SK-N-SH (cell line): ENCODE measurements around the gene TRIM47. TPM values are rescaled to one million over a fixed set of nuclear protein-coding genes. Genes with fewer than 3 reads are reported as not detected.

Source experiments
- CTCF ChIA-PET: fragments of 300-600, 350-600 bp; formaldehyde crosslinking; extraction: SDS; loops from one replicate; lab custom pipeline; 2021; lab: Yijun Ruan, JAX
- POLR2A ChIA-PET: fragments of 350-600 bp; sonication (Branson Sonifier 250); formaldehyde crosslinking; extraction: SDS; loops from one replicate; lab custom pipeline; 2020; ENCODE audit warnings: antibody characterized with exemption, inconsistent platforms; lab: Yijun Ruan, JAX
- DNase-seq: peaks from one replicate; pipeline ENCODE4 v3.0.0; 2012
- H2AFZ ChIP-seq: fragments of 200-600 bp; sonication (generic); 2 replicates; pipeline ENCODE4 v1.8.1; 2016; ENCODE audit warnings: antibody characterized with exemption, mild to moderate bottlenecking, low read depth
- H3F3A ChIP-seq: fragments of 200-600 bp; sonication (generic); replicated peaks from 2 replicates; pipeline ENCODE3; 2016; ENCODE audit warnings: antibody characterized with exemption, mild to moderate bottlenecking; ENCODE audit not compliant: insufficient read depth
- H3K27ac ChIP-seq, 2 experiments: fragments of 200-500 bp in 1 of 2; fragments of 200-600 bp in 1 of 2; sonication (Bioruptor generic) in 1 of 2; sonication (generic), shearing (Covaris generic) in 1 of 2; 2 replicates each; pipeline versions ENCODE4 v1.5.1 to v1.6.1; 2014 to 2016; ENCODE audit warnings: low read depth in 2 of 2, inconsistent platforms in 1 of 2, low read length in 1 of 2, mild to moderate bottlenecking in 1 of 2, mixed read lengths in 1 of 2
- H3K27me3 ChIP-seq: fragments of 200-600 bp; sonication (generic), shearing (Covaris generic); 2 replicates; pipeline ENCODE4 v1.6.1; 2016; ENCODE audit warnings: mixed run types; ENCODE audit not compliant: insufficient read depth
- H3K36me3 ChIP-seq, 2 experiments: fragments of 200-500 bp in 1 of 2; fragments of 200-600 bp in 1 of 2; sonication (Bioruptor generic) in 1 of 2; sonication (generic) in 1 of 2; replicated peaks in 1 of 2; 2 replicates each; pipeline versions ENCODE3 to v1.5.1; 2014 to 2016; ENCODE audit warnings: low read length in 1 of 2, mild to moderate bottlenecking in 1 of 2; ENCODE audit not compliant: insufficient read depth in 2 of 2, control insufficient read depth in 1 of 2
- H3K4me1 ChIP-seq, 2 experiments: fragments of 200-500 bp in 1 of 2; fragments of 200-600 bp in 1 of 2; sonication (Bioruptor generic) in 1 of 2; sonication (generic), shearing (Covaris generic) in 1 of 2; 2 replicates each; pipeline versions ENCODE4 v1.5.1 to v1.6.1; 2014 to 2016; ENCODE audit warnings: low read depth in 1 of 2, low read length in 1 of 2, mixed run types in 1 of 2; ENCODE audit not compliant: insufficient read depth in 2 of 2, control insufficient read depth in 1 of 2
- H3K4me2 ChIP-seq: fragments of 200-600 bp; sonication (generic), shearing (Covaris generic); 2 replicates; pipeline ENCODE4 v1.6.1; 2017; ENCODE audit warnings: mixed run types
- H3K4me3 ChIP-seq, 2 experiments: fragments of 200-500 bp in 1 of 2; fragments of 200-600 bp in 1 of 2; sonication (Bioruptor generic) in 1 of 2; sonication (generic), shearing (Covaris generic) in 1 of 2; 2 replicates each; pipeline versions ENCODE4 v1.5.1 to v1.8.1; 2014 to 2016; ENCODE audit warnings: low read depth in 2 of 2, inconsistent platforms in 1 of 2, low read length in 1 of 2, mild to moderate bottlenecking in 1 of 2, mixed read lengths in 1 of 2, moderate library complexity in 1 of 2
- H3K79me2 ChIP-seq: fragments of 200-600 bp; sonication (generic); 2 replicates; pipeline ENCODE4 v1.8.1; 2017; ENCODE audit warnings: mild to moderate bottlenecking; ENCODE audit not compliant: insufficient read depth
- H3K9ac ChIP-seq: fragments of 200-600 bp; sonication (generic); 2 replicates; pipeline ENCODE4 v1.6.1; 2017; ENCODE audit warnings: mixed run types
- H3K9me2 ChIP-seq: fragments of 200-600 bp; sonication (generic); 2 replicates; pipeline ENCODE4 v1.6.1; 2017; ENCODE audit warnings: mixed run types
- H3K9me3 ChIP-seq: fragments of 200-600 bp; sonication (generic); 2 replicates; pipeline ENCODE4 v1.6.1; 2017; ENCODE audit warnings: mixed run types, mild to moderate bottlenecking, moderate library complexity
- H4K20me1 ChIP-seq: fragments of 200-600 bp; sonication (generic); 2 replicates; pipeline ENCODE4 v1.6.1; 2017; ENCODE audit warnings: mild to moderate bottlenecking, mixed run types; ENCODE audit not compliant: insufficient read depth
- CHD2 ChIP-seq: fragments of 150-350 bp; IDR thresholded peaks from 2 replicates; pipeline ENCODE4 v1.6.1; 2018; ENCODE audit warnings: low read length; ENCODE audit not compliant: partially characterized antibody
- ELF1 ChIP-seq: IDR thresholded peaks from 2 replicates; pipeline ENCODE4 v1.4.0; 2012
- EP300 ChIP-seq, 2 experiments: IDR thresholded peaks; 2 replicates each; pipeline versions ENCODE4 v1.4.0 to v1.6.1; 2012; ENCODE audit warnings: borderline replicate concordance in 1 of 2, low read depth in 1 of 2, low read length in 1 of 2
- EZH2phosphoT487 ChIP-seq: fragments of 200-600 bp; sonication (generic); IDR thresholded peaks from 2 replicates; pipeline ENCODE4 v1.6.1; 2017; ENCODE audit warnings: low read depth, mixed run types, mild to moderate bottlenecking, antibody characterized with exemption, moderate library complexity, borderline replicate concordance
- FOXM1 ChIP-seq: IDR thresholded peaks from 2 replicates; pipeline ENCODE4 v1.4.0; 2012; ENCODE audit warnings: low read depth, mild to moderate bottlenecking
- IRF3 ChIP-seq: fragments of 150-350 bp; IDR thresholded peaks from 2 replicates; pipeline ENCODE4 v1.6.1; 2016; ENCODE audit warnings: mild to moderate bottlenecking, low read depth, low read length
- JUND ChIP-seq: IDR thresholded peaks from 2 replicates; pipeline ENCODE4 v1.4.0; 2012
- MAX ChIP-seq: IDR thresholded peaks from 2 replicates; pipeline ENCODE4 v1.4.0; 2012; ENCODE audit warnings: low read depth
- MEF2A ChIP-seq: IDR thresholded peaks from 2 replicates; pipeline ENCODE4 v1.4.0; 2012; ENCODE audit warnings: low read depth, borderline replicate concordance
- MXI1 ChIP-seq: IDR thresholded peaks from 2 replicates; pipeline ENCODE4 v1.6.1; 2012; ENCODE audit warnings: mild to moderate bottlenecking, low read depth, low read length, improper control_type of control experiment
- NFIC ChIP-seq: IDR thresholded peaks from 2 replicates; pipeline ENCODE4 v1.4.0; 2012; ENCODE audit warnings: borderline replicate concordance
- NRF1 ChIP-seq: IDR thresholded peaks from 2 replicates; pipeline ENCODE4 v1.6.1; 2012; ENCODE audit warnings: low read depth, mild to moderate bottlenecking, low read length
- PBX3 ChIP-seq: IDR thresholded peaks from 2 replicates; pipeline ENCODE4; 2012
- POLR2AphosphoS5 ChIP-seq: IDR thresholded peaks from 2 replicates; pipeline ENCODE4 v1.6.1; 2012; ENCODE audit warnings: low read depth, low read length
- RAD21 ChIP-seq: IDR thresholded peaks from 2 replicates; pipeline ENCODE4 v1.6.1; 2012; ENCODE audit warnings: mild to moderate bottlenecking, low read length
- REST ChIP-seq: IDR thresholded peaks from 2 replicates; pipeline ENCODE4 v1.6.1; 2012; ENCODE audit warnings: mild to moderate bottlenecking, low read depth, low read length, moderate library complexity
- SMC3 ChIP-seq: IDR thresholded peaks from 2 replicates; pipeline ENCODE4 v1.6.1; 2012; ENCODE audit warnings: low read depth, low read length, improper control_type of control experiment
- TAF1 ChIP-seq: IDR thresholded peaks from 2 replicates; pipeline ENCODE4 v1.6.1; 2012; ENCODE audit warnings: low read depth, mild to moderate bottlenecking, low read length, moderate library complexity, borderline replicate concordance
- TCF12 ChIP-seq: IDR thresholded peaks from 2 replicates; pipeline ENCODE4 v1.4.0; 2012
- TEAD4 ChIP-seq: IDR thresholded peaks from 2 replicates; pipeline ENCODE4 v1.4.0; 2012; ENCODE audit warnings: mild to moderate bottlenecking, borderline replicate concordance; ENCODE audit not compliant: insufficient read depth
- USF2 ChIP-seq: fragments of 150-350 bp; IDR thresholded peaks from 2 replicates; pipeline ENCODE4 v1.6.1; 2017; ENCODE audit warnings: antibody characterized with exemption, low read length, low read depth, borderline replicate concordance
- ZBTB33 ChIP-seq: IDR thresholded peaks from 2 replicates; pipeline ENCODE4 v1.4.0; 2012; ENCODE audit warnings: low read depth, borderline replicate concordance
- WGBS: methylation state at CpG from one replicate; pipeline ENCODE4 v1.1.6; 2017; ENCODE audit warnings: low lambda C conversion rate; 5-methylcytosine and 5-hydroxymethylcytosine counted together
- polyA plus RNA-seq, 3 experiments: library from polyadenylated mRNA; depleted of rRNA; stranded (reverse); fragments of >200 nt; gene quantifications; 2 replicates each; pipeline ENCODE4 v1.2.3, GENCODE V29; 2012

Gene TRIM47
- polyA plus RNA-seq, 1 of the 3 experiments (the other 2 are of a cell fraction) = 5.1 TPM

GRCh38 chr17:75904749-75905521 is 26.6 kb upstream of the TRIM47 start, which contains the start of gene MRPL38 (continued):
- no peak; the same call in 1 of the 2 replicates for TF ChIP-seq MEF2A
- TF ChIP-seq ZBTB33 = no peak
- TF ChIP-seq FOXM1 = peak; percentile 50; the same call in 1 of the 2 replicates
- no peak for TF ChIP-seq EZH2phosphoT487
- TF ChIP-seq EP300 (IDR thresholded peaks at IDR 0.05; ENCODE audit: borderline replicate concordance in 1 of 2, low read depth in 1 of 2, low read length in 1 of 2) = peak in 1 of 2 experiments; percentile 56; a peak in 1 of 4 replicates
- TF ChIP-seq MAX = peak; percentile 93
- TF ChIP-seq TEAD4 = 0 out of 2 replicates have a peak, but pooled peaks have one; percentile 63
- TF ChIP-seq SMC3 = peak; percentile 91
- TF ChIP-seq TAF1 = peak; percentile 93
- TF ChIP-seq NRF1 = peak; percentile 40; the same call in 1 of the 2 replicates
- TF ChIP-seq, all 33 proteins: peak for 23

- H3K4me2 ChIP-seq = no peak overlapping the region
- CTCF ChIA-PET = interaction anchor here (1.0 to 5.6 kb wide), 5 partner anchors 26 to 162 kb away, joined by 3 to 142 read pairs (median 5); partner anchors contain the start of gene CDK3
- H3K27me3 ChIP-seq = no peaks in the 10 kb centered on the region
- H3K4me3 ChIP-seq = no peak overlapping the region
- WGBS = 97% methylated on average over 6 of the region's 6 CpGs
- peaks cover 26 to 41% of the 10 kb centered on the region in 2 experiments for H3K36me3 ChIP-seq
- no peak overlapping the region for H3K27ac ChIP-seq
- H3K9me2 ChIP-seq = no peaks in the 10 kb centered on the region
- POLR2A ChIA-PET = no interaction called here
- DNase-seq = no peak
- H3K4me1 ChIP-seq = peaks cover 4% of the 10 kb centered on the region in 2 experiments; a peak in 2 of 4 replicates
- H3F3A ChIP-seq = peaks cover 27% of the 10 kb centered on the region
- H3K9ac ChIP-seq = no peak overlapping the region
- no peaks in the 10 kb centered on the region for H4K20me1 ChIP-seq
- H2AFZ ChIP-seq = no peak overlapping the region
- no peaks in the 10 kb centered on the region for H3K9me3 ChIP-seq
- H3K79me2 ChIP-seq = peaks cover 30% of the 10 kb centered on the region; the same call in 1 of the 2 replicates
- no peak for TF ChIP-seq USF2
- TF ChIP-seq MAX = no peak
- no peak for TF ChIP-seq IRF3
- TF ChIP-seq RAD21 = no peak
- no peak for TF ChIP-seq REST
- TF ChIP-seq POLR2AphosphoS5 = no peak
- TF ChIP-seq PBX3 = no peak
- TF ChIP-seq TCF12 = no peak
- TF ChIP-seq MXI1 = no peak
- no peak for TF ChIP-seq JUND
- TF ChIP-seq NFIC = no peak
- TF ChIP-seq NRF1 = no peak
- TF ChIP-seq CHD2 = no peak
- TF ChIP-seq ELF1 = no peak
These were observed 24.0 kb upstream of the TRIM47 start for GRCh38 chr17:75902406-75902805.
